GM19043 (cell line): ENCODE results near the gene GFOD1.

ENCODE experiments used
- ATAC-seq: cut with Tn5 transposase; IDR thresholded peaks from one replicate; pipeline ENCODE4 v1.9.1; 2021; ENCODE audit warnings: low read depth; ENCODE audit not compliant: unreplicated experiment

GFOD1 gene

DNA sequence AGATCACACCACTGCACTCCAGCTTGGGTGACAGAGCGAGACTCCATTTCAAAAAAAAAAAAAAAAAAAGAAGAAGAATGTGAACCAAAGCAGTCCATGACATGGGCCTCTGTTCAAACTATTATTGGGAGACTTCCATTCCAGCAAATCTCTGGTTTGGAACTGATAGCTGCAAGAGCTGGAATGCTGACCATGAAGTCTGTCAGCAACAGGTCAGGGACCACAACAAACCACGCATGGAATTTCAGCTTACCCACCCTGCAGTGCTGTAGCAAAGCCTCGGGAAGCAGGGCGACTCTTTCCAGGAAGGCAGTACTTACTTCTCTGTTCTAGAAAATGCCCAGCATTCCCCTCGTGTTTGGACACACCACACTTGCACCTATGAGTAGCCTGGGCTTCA lies 125.0 kb downstream of the GFOD1 start:
- ATAC-seq: no peak

DNA sequence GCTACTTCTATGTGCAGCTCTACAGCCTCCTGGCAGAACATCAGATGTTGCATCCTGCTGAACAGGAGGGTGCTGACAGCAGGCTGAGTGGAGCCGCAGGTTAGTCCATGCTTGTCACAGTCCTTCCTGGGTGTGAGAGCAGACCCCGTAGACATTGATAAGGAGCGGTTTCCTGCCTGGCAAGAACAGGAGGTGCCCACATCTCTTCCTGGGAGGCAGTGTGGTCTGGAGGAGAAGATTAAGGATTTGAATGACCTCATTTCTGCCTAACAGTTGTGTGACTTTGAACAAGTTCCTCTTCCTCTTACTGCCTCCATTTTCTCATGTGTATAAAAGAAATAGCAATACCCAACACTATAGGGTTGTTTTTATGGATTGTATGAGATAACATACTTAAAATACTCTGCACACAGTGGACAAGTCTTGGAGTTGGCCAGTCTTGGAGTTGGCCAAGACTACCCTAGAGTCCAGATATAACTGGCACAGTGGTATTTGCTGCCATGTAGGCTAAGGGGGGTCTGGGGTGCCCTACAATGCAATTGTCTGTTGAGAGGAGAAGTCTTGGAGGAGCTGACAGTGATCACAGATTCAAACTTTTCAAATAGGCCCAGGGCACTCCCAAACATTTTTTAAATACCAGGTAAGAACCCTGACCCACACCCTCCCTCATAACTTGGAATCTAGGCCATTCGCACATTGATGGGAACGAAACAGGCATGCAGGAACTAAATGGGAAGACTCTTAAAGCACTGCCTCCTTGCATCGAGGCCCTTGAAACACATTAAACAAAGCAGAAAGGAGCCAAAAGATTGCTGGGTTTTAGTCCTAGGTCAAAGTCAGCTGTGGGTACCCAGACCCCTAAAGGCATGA lies 126.5 kb downstream of the GFOD1 start:
- no peak for ATAC-seq

DNA sequence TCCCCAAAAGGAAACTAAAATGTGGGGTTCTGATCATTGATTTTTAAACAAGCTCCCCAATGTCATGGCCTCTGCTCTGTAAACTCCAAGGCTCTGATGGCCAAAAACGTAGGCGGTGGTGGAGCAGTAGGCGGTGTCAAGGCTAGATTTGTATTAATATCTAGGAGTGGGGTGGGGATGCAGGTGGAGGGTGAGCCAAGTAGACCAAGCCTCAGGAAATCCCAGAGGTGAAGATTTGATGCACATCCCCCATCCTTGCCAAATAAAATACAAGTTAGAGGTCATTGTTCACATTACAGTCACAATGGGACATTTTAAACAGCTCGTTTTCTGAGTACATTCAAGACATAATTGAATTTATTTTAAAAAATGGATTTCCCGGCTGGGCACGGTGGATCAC lies 128.1 kb downstream of the GFOD1 start:
- ATAC-seq: no peak

- ATAC-seq: no peak
Measured at GRCh38 chr6:13358511-13358910, 128.9 kb downstream of the GFOD1 start.

DNA sequence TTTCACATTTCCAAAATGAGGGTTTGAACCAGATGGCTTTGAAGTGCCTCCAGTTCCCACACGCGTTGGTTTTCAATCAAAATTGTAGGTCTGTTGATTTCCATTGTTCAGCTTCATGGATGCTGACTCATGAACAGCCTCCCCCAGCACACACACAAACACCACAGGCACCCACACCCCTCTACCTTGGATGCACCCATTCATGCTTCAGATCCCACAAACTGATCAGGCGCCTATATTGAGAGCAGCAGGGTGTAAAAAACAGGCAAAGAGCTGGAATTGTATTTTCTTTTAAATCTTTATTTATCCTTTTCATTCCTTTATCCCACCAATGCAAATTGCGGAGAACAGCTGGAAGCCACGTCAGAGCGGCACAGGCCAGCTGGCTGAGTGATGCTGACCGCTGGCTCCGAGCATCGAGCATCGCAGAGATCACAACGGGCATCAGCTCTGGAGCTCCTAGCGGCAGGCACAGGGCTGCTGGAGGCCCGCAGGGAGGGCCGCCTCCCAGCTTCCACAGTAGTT lies 129.8 kb downstream of the GFOD1 start:
- ATAC-seq: no peak

- ATAC-seq: peak; percentile 86
Measured at GRCh38 chr6:13355999-13356785, 131.2 kb downstream of the GFOD1 start.

DNA sequence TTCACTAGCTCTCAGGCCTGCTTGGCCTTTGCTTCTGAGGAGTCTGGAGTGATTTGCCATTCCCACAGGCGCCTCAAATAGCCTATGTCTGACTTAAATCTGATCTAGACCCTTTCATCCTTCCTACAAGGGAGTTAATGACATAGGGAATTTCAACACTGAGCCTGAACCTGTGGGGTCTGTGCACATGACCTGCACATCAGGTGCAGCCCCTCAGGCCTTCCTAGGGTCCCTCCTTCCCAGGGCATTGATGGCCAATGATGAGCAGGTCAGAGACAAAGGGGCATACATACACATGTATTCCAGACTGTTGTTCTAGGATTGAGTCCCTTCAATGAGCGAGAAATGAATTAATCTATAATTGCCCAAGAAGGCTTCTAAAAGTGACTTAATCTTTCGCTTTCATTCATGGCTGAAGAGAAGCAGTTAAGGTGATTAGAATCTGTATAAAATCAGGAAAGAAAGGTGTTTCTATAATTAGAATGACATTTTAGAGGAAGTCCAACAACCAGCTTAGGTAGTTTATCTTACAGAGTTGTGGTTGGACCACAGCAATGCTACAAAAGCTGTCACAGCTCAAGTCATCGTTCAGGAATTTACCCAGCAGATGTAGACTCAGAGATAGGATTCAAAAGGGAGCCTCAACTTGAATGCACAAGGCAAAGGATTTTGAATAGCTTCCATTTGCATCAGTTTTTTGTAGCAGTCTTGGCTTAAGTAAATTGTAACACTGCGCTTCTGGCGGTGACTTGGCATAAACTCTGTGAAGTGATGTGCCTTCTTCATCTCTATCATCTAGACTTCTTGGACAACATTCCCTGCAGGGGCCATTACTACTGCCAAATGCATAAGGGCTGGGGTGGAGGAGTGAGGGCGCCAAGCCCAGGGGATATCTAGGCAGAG lies 132.1 kb downstream of the GFOD1 start:
- peak; percentile 20 for ATAC-seq

GRCh38 chr6:13354331-13355042 lies 132.9 kb downstream of the GFOD1 start:
- no peak for ATAC-seq

GRCh38 chr6:13352165-13352564 lies 135.2 kb downstream of the GFOD1 start:
- ATAC-seq: no peak

DNA sequence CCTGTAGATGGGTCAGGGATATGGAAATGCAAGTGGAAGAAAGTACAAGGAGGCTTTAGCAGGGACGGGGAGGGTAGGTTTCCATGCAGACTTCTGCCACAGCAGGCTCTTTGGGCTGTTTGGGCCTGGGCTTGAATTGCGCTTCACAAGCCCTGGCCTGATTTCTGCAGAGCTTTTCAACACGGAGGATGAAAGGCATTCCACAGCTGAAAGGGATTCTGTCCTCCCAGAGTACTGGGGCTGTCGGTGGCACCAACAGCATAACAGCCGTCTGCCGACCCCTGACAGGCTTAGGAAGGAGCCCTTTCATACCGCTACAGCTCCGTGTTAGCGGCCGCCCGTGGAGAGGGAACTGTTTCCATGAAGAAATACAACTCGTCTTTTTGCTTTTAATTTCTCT lies 136.1 kb downstream of the GFOD1 start:
- no peak for ATAC-seq

DNA sequence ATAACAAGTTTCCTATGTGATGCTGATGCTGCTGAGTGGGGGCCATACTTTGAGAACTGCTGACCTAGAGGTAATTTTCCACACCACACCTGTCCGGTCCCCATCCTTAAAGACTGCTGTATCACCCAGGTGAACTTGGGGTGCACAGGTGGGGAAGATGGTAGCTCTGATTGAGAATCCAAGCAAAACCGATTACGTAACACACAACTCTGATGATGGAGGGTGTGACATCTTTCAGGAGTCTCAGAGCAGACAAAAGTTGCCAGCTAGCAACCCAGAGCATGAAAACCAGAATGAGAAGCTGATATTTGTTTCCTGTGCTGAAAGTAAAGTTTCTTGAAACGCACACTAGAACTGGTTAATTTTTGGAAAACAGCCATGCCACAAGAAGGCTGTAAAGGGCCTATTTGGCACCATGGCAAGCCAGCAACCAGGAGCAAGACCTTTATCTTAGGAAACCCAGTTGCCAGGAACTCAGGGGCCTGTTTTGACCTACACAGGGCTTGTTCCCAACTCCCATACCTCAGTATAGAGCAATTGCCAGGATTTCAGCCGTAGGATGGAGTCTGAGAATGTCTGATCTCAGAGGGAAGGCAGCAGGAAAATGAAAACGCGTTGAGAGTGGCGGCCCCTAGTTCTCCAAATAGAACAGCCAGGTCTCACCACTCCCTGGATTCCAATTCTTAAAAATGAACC lies 137.4 kb downstream of the GFOD1 start:
- no peak for ATAC-seq

- ATAC-seq: no peak
Measured at GRCh38 chr6:13348334-13349113, 138.9 kb downstream of the GFOD1 start.

DNA sequence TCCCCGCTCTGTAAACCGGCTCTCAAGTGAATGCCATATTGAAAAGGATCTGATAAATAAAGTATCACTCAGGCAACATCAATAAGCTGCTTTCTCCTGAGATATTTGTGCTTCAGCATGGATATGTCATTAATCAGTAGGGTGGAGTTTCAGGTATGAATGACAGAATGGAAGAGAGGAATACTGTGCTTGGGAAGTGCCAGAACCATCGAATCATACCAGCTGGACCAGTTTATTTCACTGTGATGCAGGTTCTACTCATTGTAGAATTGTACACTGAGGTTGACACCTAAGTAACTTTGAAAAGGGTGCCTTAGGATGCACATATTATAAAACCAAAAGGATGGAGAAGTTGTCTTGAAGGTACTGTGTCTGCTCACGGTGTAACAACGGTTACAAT lies 141.2 kb downstream of the GFOD1 start:
- no peak for ATAC-seq

DNA sequence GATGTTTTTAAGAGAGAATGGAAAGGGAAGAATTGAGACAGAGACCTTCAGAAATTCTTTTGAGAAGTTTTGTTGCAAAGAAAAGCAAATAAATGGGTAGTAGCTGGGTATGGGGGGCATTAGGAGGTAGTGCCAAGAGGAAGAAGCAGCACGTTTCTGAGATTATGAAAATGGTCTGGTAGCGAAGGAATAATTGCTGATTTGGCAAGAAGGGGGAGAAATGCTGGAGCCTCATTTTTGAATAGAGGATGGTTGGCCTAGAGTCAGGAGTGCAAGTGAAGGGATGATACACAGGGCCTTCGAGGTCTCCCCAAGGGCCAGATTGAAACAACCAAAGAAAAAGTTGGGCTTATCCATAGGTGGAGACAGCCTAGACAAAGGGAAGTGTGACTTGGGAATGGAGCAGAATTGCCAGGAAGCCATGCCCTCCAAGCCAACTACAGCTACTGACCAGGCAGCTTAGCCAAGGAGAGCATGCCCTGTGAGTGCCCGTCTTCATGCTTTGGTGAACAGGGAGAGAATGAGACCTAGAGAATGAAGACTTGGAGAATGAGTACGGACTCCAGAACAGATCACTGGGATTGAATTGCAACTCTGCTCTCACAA lies 144.9 kb downstream of the GFOD1 start:
- no peak for ATAC-seq

- no peak for ATAC-seq
Measured at GRCh38 chr6:13339863-13340630, 147.4 kb downstream of the GFOD1 start.

DNA sequence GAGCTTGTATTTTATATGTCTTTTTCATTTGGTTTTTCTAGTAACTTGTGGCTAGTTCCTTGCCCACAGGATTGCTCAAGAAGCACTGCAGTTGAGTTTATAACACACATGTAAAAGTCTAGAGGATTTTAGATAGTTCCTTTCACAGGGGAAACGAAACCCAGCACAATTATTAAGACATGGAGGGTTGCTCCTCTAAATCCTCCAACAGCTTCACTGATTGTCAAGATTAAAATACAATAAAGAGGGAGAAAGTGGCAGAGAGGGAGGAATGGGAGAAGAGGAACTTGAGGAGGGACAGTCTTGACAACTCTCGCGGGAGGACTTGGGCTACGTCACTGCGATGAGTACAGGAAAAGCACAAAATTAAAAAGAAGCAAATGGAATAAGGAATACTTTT lies 149.4 kb downstream of the GFOD1 start:
- no peak for ATAC-seq

DNA sequence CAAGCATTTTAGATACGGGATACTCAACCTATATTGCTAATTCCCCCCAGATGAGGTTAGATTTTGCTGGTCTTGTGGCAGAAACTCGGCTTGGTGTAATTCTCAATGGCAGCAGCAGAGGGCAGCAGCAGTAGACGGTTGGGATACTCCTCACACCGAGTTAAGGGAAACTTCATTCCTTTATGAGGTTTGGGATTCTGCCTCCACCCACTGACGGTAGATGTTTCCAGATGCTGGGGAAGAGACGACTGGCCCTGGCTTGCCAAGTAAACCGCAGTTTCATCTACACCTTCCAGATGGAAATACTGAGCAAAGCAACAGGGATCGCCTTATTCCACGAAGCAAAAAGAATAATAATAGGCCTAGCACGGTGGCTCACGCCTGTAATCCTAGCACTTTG lies 150.8 kb downstream of the GFOD1 start:
- no peak for ATAC-seq
